Spleen (tissue), 11 donors: Measurements from ENCODE around the gene PAOX. TPM values are rescaled to one million over a fixed set of nuclear protein-coding genes. Genes with fewer than 3 reads are reported as not detected.
A peak's percentile ranks its signal among the peaks of the same experiment; 100 is the strongest.

ENCODE experiments used
- DNase-seq: peaks from one replicate; pipeline ENCODE4 v3.0.0-alpha.2; 2020
- H3K27ac ChIP-seq, 8 donors: fragments of 200-600 bp; sonication (generic) in 7 of 8; 1 replicate in 4 of 8; 2 replicates in 4 of 8; pipeline versions ENCODE4 v1.5.0 to v1.8.0; 2016 to 2021; ENCODE audit warnings: inconsistent platforms in 4 of 8, mild to moderate bottlenecking in 4 of 8, moderate library complexity in 1 of 8
- H3K27me3 ChIP-seq, 7 donors: fragments of 200-600 bp; sonication (generic) in 6 of 7; replicated peaks in 1 of 7; 1 replicate in 4 of 7; 2 replicates in 3 of 7; pipeline versions ENCODE4 v1.5.0 to v1.8.0; 2016 to 2021; ENCODE audit warnings: inconsistent platforms in 3 of 7, mild to moderate bottlenecking in 1 of 7
- H3K36me3 ChIP-seq, 6 donors: fragments of 200-600 bp; sonication (generic) in 5 of 6; 1 replicate in 4 of 6; 2 replicates in 2 of 6; pipeline versions ENCODE4 v1.5.0 to v1.8.0; 2016 to 2021; ENCODE audit warnings: inconsistent platforms in 2 of 6
- H3K4me1 ChIP-seq, 6 donors: fragments of 200-600 bp; sonication (generic) in 5 of 6; 1 replicate in 3 of 6; 2 replicates in 3 of 6; pipeline versions ENCODE4 v1.5.0 to v1.8.0; 2016 to 2021; ENCODE audit warnings: inconsistent platforms in 3 of 6
- H3K4me3 ChIP-seq, 8 donors: fragments of 200-600 bp; sonication (generic) in 7 of 8; 1 replicate in 4 of 8; 2 replicates in 4 of 8; pipeline versions ENCODE4 v1.5.0 to v1.8.0; 2016 to 2021; ENCODE audit warnings: inconsistent platforms in 4 of 8, mild to moderate bottlenecking in 4 of 8, moderate library complexity in 2 of 8
- H3K9me3 ChIP-seq, 8 donors: fragments of 200-600 bp; sonication (generic) in 7 of 8; 1 replicate in 4 of 8; 2 replicates in 4 of 8; pipeline versions ENCODE4 v1.5.0 to v1.8.0; 2016 to 2021; ENCODE audit warnings: inconsistent platforms in 4 of 8
- CTCF ChIP-seq, 11 experiments: fragments of 200-600 bp in 7 of 11; fragments of 450-650 bp in 4 of 11; sonication (generic) in 4 of 11; IDR thresholded peaks in 8 of 11; conservative IDR thresholded peaks in 3 of 11; 1 replicate in 7 of 11; 2 replicates in 4 of 11; pipeline versions ENCODE4 v1.4.0 to v1.8.0; 2016 to 2021; ENCODE audit warnings: antibody characterized with exemption in 11 of 11, inconsistent platforms in 4 of 11, mild to moderate bottlenecking in 1 of 11
- POLR2A ChIP-seq, 3 donors: fragments of 450-650 bp; IDR thresholded peaks; one replicate each; pipeline ENCODE4 v1.5.1; 2017; ENCODE audit warnings: antibody characterized with exemption in 3 of 3, mild to moderate bottlenecking in 1 of 3
- POLR2AphosphoS5 ChIP-seq, 3 donors: sonication (generic); formaldehyde crosslinking; IDR thresholded peaks; one replicate each; pipeline ENCODE4 v1.5.1; 2017; ENCODE audit warnings: antibody characterized with exemption in 3 of 3
- WGBS, 5 donors: extraction: QIAGEN DNeasy Blood & Tissue Kit in 3 of 5; methylation state at CpG; one replicate each; pipeline versions ENCODE4 v1.1.5 to v1.1.7; 2013 to 2018; 5-methylcytosine and 5-hydroxymethylcytosine counted together
- intact Hi-C: fragments of 100-400 bp; cut with DNase I; formaldehyde crosslinking; loops from one replicate; pipeline ENCODE4 v1.15.0; 2023; ENCODE audit warnings: low total_unique reads
- polyA plus RNA-seq, 3 donors: library from polyadenylated mRNA; stranded (reverse); fragments of 200-250 nt; gene quantifications; one replicate each; pipeline ENCODE4 v1.2.1, GENCODE V29; 2013
- total RNA-seq, 7 donors: library from RNA; depleted of rRNA in 3 of 7; stranded (reverse); fragments of >200 nt in 3 of 7; fragmentation: NEBNext Ultra II Directional in 4 of 7; extraction: Animal tissue kit (Norgen Biotek cat#: 25700) in 4 of 7; gene quantifications; one replicate each; pipeline versions ENCODE4 v1.1.0 to v1.2.1, GENCODE V29; 2016 to 2021
- donor health status: healthy with polysubstance abuse.
- donor health status: DM: no; HTN: no; CAD: no; lungs with moderate emphysema.
- donor health status: DM: no; HTN: no; CAD: no.
- donor health status: Bipolar disorder and iron deficiency.
- donor health status: healthy.
- donor health status: DM: no; HTN: no; CAD: no.
- donor health status: DM: yes; HTN: yes; CAD: no.

Gene PAOX
- total and polyA plus RNA-seq, 10 donors: 15.4 to 34.0 (median 21.5) TPM

- Histone ChIP-seq H3K36me3 (peaks cover 0 to 9% (median 0%) of the 10 kb centered on the region in 6 donors), H3K27me3 (peaks cover 0 to 13% (median 0%) of the 10 kb centered on the region in 7 donors), H3K4me3 (peak overlapping the region in 1 of 8 donors; percentile 78), H3K9me3 (no peaks in the 10 kb centered on the region), H3K4me1 (peaks cover 23 to 63% (median 51%) of the 10 kb centered on the region in 6 donors), H3K27ac (peak overlapping the region in 2 of 8 donors; percentile 86 to 87)
- intact Hi-C loops: no loop called here
- TF ChIP-seq POLR2AphosphoS5 (IDR thresholded peaks at IDR 0.05): no peak
- no peak for TF ChIP-seq POLR2A (IDR thresholded peaks at IDR 0.05)
- TF ChIP-seq CTCF (IDR thresholded peaks at IDR 0.05 in 8 of 11, conservative IDR thresholded peaks at IDR 0.05 in 3 of 11): no peak
- WGBS, 5 donors: 93 to 95% (median 94%) methylated on average over 19 to 30 of the region's 30 CpGs
- DNase-seq: no peak
These were observed 1.8 kb upstream of the PAOX start for GRCh38 chr10:133377025-133377817.

GRCh38 chr10:133377818-133378250, 1.2 kb upstream of the PAOX start:
- peaks cover 0 to 15% (median 0%) of the 10 kb centered on the region in 6 donors for H3K36me3 ChIP-seq
- no peak for TF ChIP-seq POLR2AphosphoS5 (IDR thresholded peaks at IDR 0.05)
- no peak for TF ChIP-seq POLR2A (IDR thresholded peaks at IDR 0.05)
- TF ChIP-seq CTCF (IDR thresholded peaks at IDR 0.05 in 8 of 11, conservative IDR thresholded peaks at IDR 0.05 in 3 of 11): no peak
- peak overlapping the region in 7 of 8 donors; percentile 78 to 95 (median 92) for H3K4me3 ChIP-seq
- 29 to 73% (median 38%) methylated on average over 6 to 20 of the region's 20 CpGs for WGBS, 5 donors
- H3K27me3 ChIP-seq: peaks cover 0 to 13% (median 0%) of the 10 kb centered on the region in 7 donors
- no peaks in the 10 kb centered on the region for H3K9me3 ChIP-seq
- peak overlapping the region; percentile 54 to 91 (median 84) for H3K27ac ChIP-seq
- peaks cover 20 to 60% (median 48%) of the 10 kb centered on the region in 6 donors for H3K4me1 ChIP-seq
- peak; percentile 88 for DNase-seq
- intact Hi-C loops: no loop called here

GRCh38 chr10:133378251-133379096, 588 bp upstream of the PAOX start:
- TF ChIP-seq CTCF (IDR thresholded peaks at IDR 0.05 in 8 of 11, conservative IDR thresholded peaks at IDR 0.05 in 3 of 11) (no peak), POLR2A (IDR thresholded peaks at IDR 0.05) (peak in 1 of 3 donors; percentile 15), POLR2AphosphoS5 (IDR thresholded peaks at IDR 0.05) (peak; percentile 49 to 85 (median 77))
- Histone ChIP-seq H3K4me1 (peaks cover 20 to 60% (median 48%) of the 10 kb centered on the region in 6 donors), H3K27me3 (peaks cover 0 to 13% (median 0%) of the 10 kb centered on the region in 7 donors), H3K9me3 (no peaks in the 10 kb centered on the region), H3K36me3 (peaks cover 0 to 16% (median 0%) of the 10 kb centered on the region in 6 donors), H3K4me3 (peak overlapping the region; percentile 78 to 95 (median 92)), H3K27ac (peak overlapping the region; percentile 54 to 91 (median 84))
- intact Hi-C loops: no loop called here
- DNase-seq: peak; percentile 96
- WGBS, 5 donors: 0 to 1% (median 0%) methylated on average over 40 to 83 of the region's 90 CpGs
